Ishikawa (cell line): ENCODE data around the gene TLE4.
A peak's percentile ranks its signal among the peaks of the same experiment; 100 is the strongest.

ENCODE experiments used
- CEBPB ChIP-seq: IDR thresholded peaks from 2 replicates; pipeline ENCODE4 v1.6.1; 2012
- CREB1 ChIP-seq: IDR thresholded peaks from 2 replicates; pipeline ENCODE4 v1.6.1; 2012; ENCODE audit warnings: low read depth
- EGR1 ChIP-seq: IDR thresholded peaks from 2 replicates; pipeline ENCODE4 v1.6.1; 2012
- EP300 ChIP-seq: IDR thresholded peaks from 2 replicates; pipeline ENCODE4 v1.6.1; 2012; ENCODE audit warnings: borderline replicate concordance
- FOXM1 ChIP-seq: IDR thresholded peaks from 2 replicates; pipeline ENCODE4 v1.6.1; 2012; ENCODE audit warnings: low read depth, borderline replicate concordance
- NFIC ChIP-seq: IDR thresholded peaks from 2 replicates; pipeline ENCODE4 v1.6.1; 2012
- RAD21 ChIP-seq: IDR thresholded peaks from 2 replicates; pipeline ENCODE4 v1.6.1; 2012; ENCODE audit warnings: low read depth
- TAF1 ChIP-seq: IDR thresholded peaks from 2 replicates; pipeline ENCODE4 v1.6.1; 2012; ENCODE audit warnings: low read depth, mild to moderate bottlenecking
- TCF12 ChIP-seq: IDR thresholded peaks from 2 replicates; pipeline ENCODE4 v1.6.1; 2012; ENCODE audit warnings: low read depth
- TEAD4 ChIP-seq: IDR thresholded peaks from 2 replicates; pipeline ENCODE4 v1.6.1; 2012
- YY1 ChIP-seq: IDR thresholded peaks from 2 replicates; pipeline ENCODE4 v1.6.1; 2012; ENCODE audit warnings: low read depth
- ZBTB7A ChIP-seq: IDR thresholded peaks from 2 replicates; pipeline ENCODE4 v1.6.1; 2012; ENCODE audit warnings: low read depth
- TF ChIP-seq, protein P1 (sequence below): IDR thresholded peaks from 2 replicates; pipeline ENCODE4 v1.6.1; 2012
- TF ChIP-seq, protein P2 (sequence below): IDR thresholded peaks from 2 replicates; pipeline ENCODE4 v1.6.1; 2012
- TF ChIP-seq, protein P3 (sequence below): IDR thresholded peaks from 2 replicates; pipeline ENCODE4 v1.6.1; 2012; ENCODE audit warnings: low read depth, mild to moderate bottlenecking

The TLE4 gene

DNA sequence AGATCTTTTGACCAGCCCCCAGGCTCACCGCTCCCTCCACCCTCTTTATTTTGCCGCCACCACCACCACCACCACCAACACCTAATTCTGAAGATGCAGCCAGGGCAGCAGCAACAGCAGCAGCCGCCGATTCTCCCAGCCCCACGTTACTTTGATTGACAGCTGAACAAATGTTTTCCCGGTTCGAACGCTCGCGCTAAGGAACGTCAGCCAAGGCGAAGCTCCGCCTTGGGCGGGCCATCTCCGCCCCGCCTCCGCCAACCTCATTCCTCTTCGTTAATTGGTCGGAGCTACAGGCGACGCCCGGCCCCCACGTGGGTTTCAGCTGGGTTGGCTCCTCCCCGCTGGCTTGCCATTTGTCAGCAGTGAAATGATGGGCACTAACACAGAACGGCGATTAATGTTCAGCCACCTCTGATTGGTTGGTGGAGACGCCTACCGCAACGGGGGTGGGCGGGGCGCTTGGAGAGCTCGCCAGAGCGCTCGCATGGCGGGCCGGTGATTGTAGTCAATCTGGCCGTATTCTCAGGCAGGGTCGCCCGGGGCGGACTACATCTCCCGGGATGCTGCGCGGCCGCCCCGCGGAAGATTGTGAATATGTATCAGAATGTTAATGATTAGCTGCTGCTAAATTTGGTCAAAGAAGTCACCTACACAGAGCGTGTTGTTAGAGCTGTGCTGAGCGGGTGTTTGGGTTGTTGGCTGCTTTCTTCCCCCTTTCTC is at the start of gene TLE4:
Gene TLE4 (plus strand): TSS at position 657 of the 723 bp plus-strand sequence. CDS start 826 bp downstream, outside the sequence.
- 0 out of 2 replicates have a peak, but pooled peaks have one; percentile 10 for TF ChIP-seq NFIC
- TF ChIP-seq, protein P1, sequence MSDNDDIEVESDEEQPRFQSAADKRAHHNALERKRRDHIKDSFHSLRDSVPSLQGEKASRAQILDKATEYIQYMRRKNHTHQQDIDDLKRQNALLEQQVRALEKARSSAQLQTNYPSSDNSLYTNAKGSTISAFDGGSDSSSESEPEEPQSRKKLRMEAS, result peak; percentile 20; the same call in 1 of the 2 replicates
- TF ChIP-seq, protein P2, sequence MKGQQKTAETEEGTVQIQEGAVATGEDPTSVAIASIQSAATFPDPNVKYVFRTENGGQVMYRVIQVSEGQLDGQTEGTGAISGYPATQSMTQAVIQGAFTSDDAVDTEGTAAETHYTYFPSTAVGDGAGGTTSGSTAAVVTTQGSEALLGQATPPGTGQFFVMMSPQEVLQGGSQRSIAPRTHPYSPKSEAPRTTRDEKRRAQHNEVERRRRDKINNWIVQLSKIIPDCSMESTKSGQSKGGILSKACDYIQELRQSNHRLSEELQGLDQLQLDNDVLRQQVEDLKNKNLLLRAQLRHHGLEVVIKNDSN, result peak; percentile 69
- 0 out of 2 replicates have a peak, but pooled peaks have one; percentile 34 for TF ChIP-seq CREB1
- no peak for TF ChIP-seq YY1
- no peak for TF ChIP-seq EP300

DNA sequence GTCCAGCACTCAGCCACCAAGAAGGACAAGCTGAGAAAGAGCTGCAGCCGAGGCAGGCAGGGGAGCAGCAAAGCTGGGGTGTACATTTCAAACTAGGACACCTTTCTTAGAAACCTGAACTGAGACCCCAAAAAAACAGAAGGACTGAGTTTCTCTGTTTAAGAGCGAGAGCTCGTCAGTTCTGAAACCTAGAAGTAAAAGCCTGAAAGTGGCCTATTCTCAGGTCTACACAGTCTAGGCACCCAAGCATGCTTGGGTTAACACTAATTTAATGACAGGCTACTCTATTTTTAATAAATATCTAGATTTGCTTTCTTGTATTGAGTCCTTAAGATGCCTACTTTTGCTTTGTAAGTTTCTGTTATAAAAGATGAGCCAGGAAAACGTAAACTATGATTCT is 49.0 kb upstream of the TLE4 start:
- TF ChIP-seq, protein P2, result no peak
- TF ChIP-seq RAD21, result no peak
- no peak for TF ChIP-seq TEAD4
- TF ChIP-seq, protein P1, result no peak
- no peak for TF ChIP-seq CEBPB
- no peak for TF ChIP-seq EP300
- TF ChIP-seq YY1, result no peak
- TF ChIP-seq CREB1, result no peak
- TF ChIP-seq FOXM1, result no peak
- TF ChIP-seq ZBTB7A, result no peak
- TF ChIP-seq, protein P3, sequence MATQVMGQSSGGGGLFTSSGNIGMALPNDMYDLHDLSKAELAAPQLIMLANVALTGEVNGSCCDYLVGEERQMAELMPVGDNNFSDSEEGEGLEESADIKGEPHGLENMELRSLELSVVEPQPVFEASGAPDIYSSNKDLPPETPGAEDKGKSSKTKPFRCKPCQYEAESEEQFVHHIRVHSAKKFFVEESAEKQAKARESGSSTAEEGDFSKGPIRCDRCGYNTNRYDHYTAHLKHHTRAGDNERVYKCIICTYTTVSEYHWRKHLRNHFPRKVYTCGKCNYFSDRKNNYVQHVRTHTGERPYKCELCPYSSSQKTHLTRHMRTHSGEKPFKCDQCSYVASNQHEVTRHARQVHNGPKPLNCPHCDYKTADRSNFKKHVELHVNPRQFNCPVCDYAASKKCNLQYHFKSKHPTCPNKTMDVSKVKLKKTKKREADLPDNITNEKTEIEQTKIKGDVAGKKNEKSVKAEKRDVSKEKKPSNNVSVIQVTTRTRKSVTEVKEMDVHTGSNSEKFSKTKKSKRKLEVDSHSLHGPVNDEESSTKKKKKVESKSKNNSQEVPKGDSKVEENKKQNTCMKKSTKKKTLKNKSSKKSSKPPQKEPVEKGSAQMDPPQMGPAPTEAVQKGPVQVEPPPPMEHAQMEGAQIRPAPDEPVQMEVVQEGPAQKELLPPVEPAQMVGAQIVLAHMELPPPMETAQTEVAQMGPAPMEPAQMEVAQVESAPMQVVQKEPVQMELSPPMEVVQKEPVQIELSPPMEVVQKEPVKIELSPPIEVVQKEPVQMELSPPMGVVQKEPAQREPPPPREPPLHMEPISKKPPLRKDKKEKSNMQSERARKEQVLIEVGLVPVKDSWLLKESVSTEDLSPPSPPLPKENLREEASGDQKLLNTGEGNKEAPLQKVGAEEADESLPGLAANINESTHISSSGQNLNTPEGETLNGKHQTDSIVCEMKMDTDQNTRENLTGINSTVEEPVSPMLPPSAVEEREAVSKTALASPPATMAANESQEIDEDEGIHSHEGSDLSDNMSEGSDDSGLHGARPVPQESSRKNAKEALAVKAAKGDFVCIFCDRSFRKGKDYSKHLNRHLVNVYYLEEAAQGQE, result no peak
- TF ChIP-seq TCF12, result no peak
- no peak for TF ChIP-seq NFIC
- TF ChIP-seq TAF1, result no peak
- no peak for TF ChIP-seq EGR1

DNA sequence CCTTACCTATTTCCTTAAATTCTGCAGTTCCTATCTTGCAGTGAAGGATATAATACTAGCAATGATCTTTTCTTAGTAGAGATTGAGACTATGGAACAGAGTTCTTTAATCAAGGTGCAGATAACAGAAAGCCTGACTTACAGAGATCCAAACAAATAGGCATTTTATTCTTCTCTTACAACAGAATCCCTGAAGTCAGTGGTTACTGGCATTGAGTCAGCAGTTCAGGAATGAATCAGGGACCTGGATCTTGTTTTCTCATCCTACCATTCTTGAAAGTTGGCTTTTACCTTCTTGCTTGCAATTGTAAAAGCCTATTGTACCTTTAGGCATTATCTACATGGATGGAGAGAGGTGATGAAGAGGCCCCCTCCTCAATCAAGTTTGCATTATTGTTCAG is 47.5 kb upstream of the TLE4 start:
- TF ChIP-seq CREB1 (no peak), EGR1 (no peak), YY1 (no peak), CEBPB (no peak), NFIC (no peak), FOXM1 (no peak), EP300 (no peak), ZBTB7A (no peak), RAD21 (no peak), TEAD4 (no peak), TAF1 (no peak), TCF12 (no peak)
- TF ChIP-seq, protein P3, result no peak
- TF ChIP-seq, protein P2, result no peak
- TF ChIP-seq, protein P1, result no peak

DNA sequence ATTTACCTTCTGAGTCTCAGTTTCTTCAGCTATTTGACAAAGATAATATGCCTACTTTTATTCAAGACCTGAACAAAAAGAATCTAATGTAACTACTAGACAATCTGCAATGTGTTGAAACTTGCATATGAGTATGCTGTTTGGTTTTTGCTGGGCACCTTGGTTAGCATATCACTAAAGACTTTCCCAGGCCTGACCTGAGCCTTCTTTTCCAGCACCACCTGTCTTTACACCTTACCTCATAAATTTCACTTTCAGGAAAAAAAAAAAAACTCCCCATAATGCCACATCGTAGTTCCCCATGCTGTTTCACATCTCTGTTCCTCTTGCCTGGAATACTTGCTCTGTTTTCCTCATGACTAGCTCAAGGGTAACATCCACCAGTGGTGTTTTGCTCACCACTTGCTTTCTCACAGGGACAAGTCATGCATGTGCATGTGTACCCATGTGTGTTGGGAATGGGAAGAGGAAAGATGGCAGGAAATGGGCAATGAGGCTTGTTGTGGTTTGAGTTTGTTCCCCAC is 45.6 kb upstream of the TLE4 start:
- TF ChIP-seq NFIC, result no peak
- TF ChIP-seq, protein P2, result no peak
- no peak for TF ChIP-seq TCF12
- TF ChIP-seq, protein P3, result no peak
- TF ChIP-seq FOXM1, result no peak
- TF ChIP-seq RAD21, result no peak
- no peak for TF ChIP-seq CREB1
- TF ChIP-seq CEBPB, result no peak
- TF ChIP-seq, protein P1, result no peak
- no peak for TF ChIP-seq YY1
- no peak for TF ChIP-seq EGR1
- no peak for TF ChIP-seq TAF1
